Kidney glomerular epithelial cell (primary cell): ENCODE results near the gene PDE2A.
A peak's percentile ranks its signal among the peaks of the same experiment; 100 is the strongest.

Source experiments
- DNase-seq: peaks from one replicate; lab custom pipeline; 2025; lab: John Stamatoyannopoulos, UW

PDE2A gene

GRCh38 chr11:72657411-72658100, 16.7 kb downstream of the PDE2A start:
- no peak for DNase-seq

GRCh38 chr11:72655896-72656464, 18.2 kb downstream of the PDE2A start:
- DNase-seq = no peak

- DNase-seq = no peak
These were observed 19.2 kb downstream of the PDE2A start for GRCh38 chr11:72655014-72655413.

GRCh38 chr11:72653649-72654048, 20.6 kb downstream of the PDE2A start:
- no peak for DNase-seq

GRCh38 chr11:72652873-72653630, 21.2 kb downstream of the PDE2A start:
- no peak for DNase-seq

GRCh38 chr11:72652133-72652532, 22.1 kb downstream of the PDE2A start:
- DNase-seq = no peak

GRCh38 chr11:72649215-72649976, 24.8 kb downstream of the PDE2A start:
- no peak for DNase-seq

GRCh38 chr11:72648384-72649136, 25.7 kb downstream of the PDE2A start:
- DNase-seq = no peak

GRCh38 chr11:72647882-72648281, 26.3 kb downstream of the PDE2A start:
- DNase-seq = no peak

- no peak for DNase-seq
These were observed 27.8 kb downstream of the PDE2A start for GRCh38 chr11:72646472-72646871.

- DNase-seq = no peak
These were observed 28.2 kb downstream of the PDE2A start for GRCh38 chr11:72646024-72646423.

GRCh38 chr11:72643547-72643946, 30.7 kb downstream of the PDE2A start:
- DNase-seq = peak; percentile 61

GRCh38 chr11:72642884-72643522, 31.2 kb downstream of the PDE2A start:
- peak; percentile 38 for DNase-seq

- DNase-seq = no peak
These were observed 32.0 kb downstream of the PDE2A start for GRCh38 chr11:72642043-72642883.

GRCh38 chr11:72641522-72642042, 32.6 kb downstream of the PDE2A start:
- no peak for DNase-seq

GRCh38 chr11:72639502-72640375, 34.5 kb downstream of the PDE2A start:
- DNase-seq = no peak

GRCh38 chr11:72637926-72638325, 36.3 kb downstream of the PDE2A start:
- DNase-seq = no peak

- no peak for DNase-seq
These were observed 37.0 kb downstream of the PDE2A start for GRCh38 chr11:72637198-72637597.

- DNase-seq = no peak
These were observed 37.8 kb downstream of the PDE2A start for GRCh38 chr11:72636376-72636775.
